AG09309 (cell line): ENCODE measurements around the gene ATP8A2.

Experiments used
- DNase-seq: peaks from one replicate; pipeline ENCODE4 v3.0.0-alpha.2; 2010; ENCODE audit warnings: low read depth
- H3K4me3 ChIP-seq: 2 replicates; pipeline ENCODE4 v1.5.1; 2011; ENCODE audit warnings: mild to moderate bottlenecking, low read depth, low read length, moderate library complexity; ENCODE audit not compliant: control insufficient read depth
- TF ChIP-seq, protein P1 (sequence below): IDR thresholded peaks from 2 replicates; pipeline ENCODE4 v1.5.1; 2011; ENCODE audit warnings: mild to moderate bottlenecking, low read depth, low read length, inconsistent platforms; ENCODE audit not compliant: insufficient read depth, control insufficient read depth; ENCODE audit errors: missing control alignments

Gene ATP8A2

GRCh38 chr13:25371158-25371874 lies 458 bp upstream of the ATP8A2 start:
- TF ChIP-seq, protein P1, sequence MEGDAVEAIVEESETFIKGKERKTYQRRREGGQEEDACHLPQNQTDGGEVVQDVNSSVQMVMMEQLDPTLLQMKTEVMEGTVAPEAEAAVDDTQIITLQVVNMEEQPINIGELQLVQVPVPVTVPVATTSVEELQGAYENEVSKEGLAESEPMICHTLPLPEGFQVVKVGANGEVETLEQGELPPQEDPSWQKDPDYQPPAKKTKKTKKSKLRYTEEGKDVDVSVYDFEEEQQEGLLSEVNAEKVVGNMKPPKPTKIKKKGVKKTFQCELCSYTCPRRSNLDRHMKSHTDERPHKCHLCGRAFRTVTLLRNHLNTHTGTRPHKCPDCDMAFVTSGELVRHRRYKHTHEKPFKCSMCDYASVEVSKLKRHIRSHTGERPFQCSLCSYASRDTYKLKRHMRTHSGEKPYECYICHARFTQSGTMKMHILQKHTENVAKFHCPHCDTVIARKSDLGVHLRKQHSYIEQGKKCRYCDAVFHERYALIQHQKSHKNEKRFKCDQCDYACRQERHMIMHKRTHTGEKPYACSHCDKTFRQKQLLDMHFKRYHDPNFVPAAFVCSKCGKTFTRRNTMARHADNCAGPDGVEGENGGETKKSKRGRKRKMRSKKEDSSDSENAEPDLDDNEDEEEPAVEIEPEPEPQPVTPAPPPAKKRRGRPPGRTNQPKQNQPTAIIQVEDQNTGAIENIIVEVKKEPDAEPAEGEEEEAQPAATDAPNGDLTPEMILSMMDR = no peak
- H3K4me3 ChIP-seq = no peak overlapping the region; the same call in none of the 2 replicates
- no peak for DNase-seq

DNA sequence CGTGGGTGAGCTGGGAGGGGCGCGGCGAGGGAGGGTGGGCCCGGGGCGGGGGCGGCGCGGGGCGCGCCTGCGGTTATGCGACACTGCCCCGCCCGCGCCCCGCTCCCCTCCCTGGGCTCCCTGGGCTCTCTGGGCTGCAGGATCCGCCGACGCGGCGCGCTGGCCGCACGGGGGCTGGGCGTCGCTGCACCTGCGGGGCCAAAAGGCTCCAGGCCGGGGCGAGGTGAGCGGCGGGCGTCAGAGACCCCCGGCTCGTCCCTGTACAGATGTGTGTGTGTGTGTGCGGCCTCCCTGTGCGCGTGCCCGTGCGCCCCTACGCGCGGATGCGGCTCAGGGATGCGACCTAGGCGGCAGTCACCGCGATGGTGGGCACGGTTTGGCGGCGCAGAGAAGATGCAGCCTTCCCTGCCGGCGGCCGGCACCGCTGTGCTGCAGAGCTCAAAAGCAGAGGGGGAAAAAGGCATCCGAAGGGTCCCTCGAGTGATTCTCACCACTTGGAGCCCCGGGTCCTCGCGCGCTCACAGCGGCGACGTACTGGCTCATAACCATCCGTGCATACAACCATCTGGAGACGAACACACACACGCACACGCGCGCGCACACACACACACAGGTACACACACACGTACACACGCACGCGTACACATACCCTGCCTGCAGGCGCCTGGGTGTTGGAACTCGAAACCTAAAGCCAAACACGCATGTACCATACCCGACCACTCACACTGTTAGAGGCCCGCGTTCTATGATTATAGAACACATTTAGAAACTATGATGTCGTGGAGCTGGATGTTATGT lies 709 bp downstream of the ATP8A2 start:
- no peak for DNase-seq
- TF ChIP-seq, protein P1 = no peak
- H3K4me3 ChIP-seq = no peak overlapping the region; the same call in none of the 2 replicates

- TF ChIP-seq, protein P1 = peak; percentile 71
- DNase-seq = peak; percentile 5
These were observed 4.1 kb downstream of the ATP8A2 start for GRCh38 chr13:25375727-25376358.

GRCh38 chr13:25377244-25377962 lies 5.6 kb downstream of the ATP8A2 start:
- TF ChIP-seq, protein P1 = no peak
- DNase-seq = no peak
- H3K4me3 ChIP-seq = no peak overlapping the region

More at GRCh38 chr13:25375727-25376358, 4.1 kb downstream of the ATP8A2 start:
- H3K4me3 ChIP-seq = no peak overlapping the region

- TF ChIP-seq, protein P1 = no peak
- H3K4me3 ChIP-seq = no peak overlapping the region
- no peak for DNase-seq
These were observed 6.8 kb downstream of the ATP8A2 start for GRCh38 chr13:25378528-25378927.

- no peak overlapping the region for H3K4me3 ChIP-seq
- TF ChIP-seq, protein P1 = no peak
- no peak for DNase-seq
These were observed 7.2 kb downstream of the ATP8A2 start for GRCh38 chr13:25379011-25379410.
